Activated CD4-positive, alpha-beta T cell treated with anti-CD3 and anti-CD28 coated beads for 24 hours (primary cell): ENCODE data around the gene AP3S2.
"Not testable (repeated sequence)": the region's sequence is repeated elsewhere in the genome, so short reads cannot be mapped to it uniquely, and the experiment has no call there.

Experiments
- DNase-seq, 2 donors: peaks; one replicate each; pipeline ENCODE4 v3.0.0-alpha.2; 2020; ENCODE audit warnings: low read depth in 2 of 2

The AP3S2 gene

DNA sequence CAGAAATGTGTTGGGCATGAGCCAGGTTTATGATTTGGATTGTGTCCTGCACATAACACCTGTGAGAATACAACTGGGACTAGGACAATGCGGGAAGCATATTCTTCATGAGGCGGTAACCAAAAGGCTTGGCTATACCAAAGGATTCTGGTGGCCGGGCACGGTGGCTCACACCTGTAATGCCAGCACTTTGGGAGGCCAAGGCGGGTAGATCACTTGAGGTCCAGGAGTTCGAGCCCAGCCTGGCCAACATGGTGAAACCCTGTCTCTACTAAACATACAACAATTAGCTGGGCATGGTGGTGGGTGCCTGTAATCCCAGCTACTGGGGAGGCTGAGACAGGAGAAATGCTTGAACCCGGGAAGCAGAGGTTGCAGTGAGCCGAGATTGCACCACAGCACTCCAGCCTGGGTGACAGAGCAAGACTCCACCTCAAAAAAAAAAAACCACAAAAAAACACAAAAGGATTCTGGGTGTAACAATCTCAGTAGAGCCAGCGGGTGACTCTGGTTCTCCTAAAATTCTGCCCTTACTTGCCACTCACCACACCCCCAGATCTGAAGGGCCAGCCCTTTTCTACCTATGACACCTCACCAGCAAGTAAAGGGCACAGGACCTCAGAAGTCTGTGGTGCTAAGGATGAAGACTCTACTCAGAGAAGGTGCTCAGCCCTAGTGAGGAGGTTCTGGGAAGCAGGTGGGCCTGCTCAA is 59.2 kb downstream of the AP3S2 start:
- DNase-seq = not testable (repeated sequence)

DNA sequence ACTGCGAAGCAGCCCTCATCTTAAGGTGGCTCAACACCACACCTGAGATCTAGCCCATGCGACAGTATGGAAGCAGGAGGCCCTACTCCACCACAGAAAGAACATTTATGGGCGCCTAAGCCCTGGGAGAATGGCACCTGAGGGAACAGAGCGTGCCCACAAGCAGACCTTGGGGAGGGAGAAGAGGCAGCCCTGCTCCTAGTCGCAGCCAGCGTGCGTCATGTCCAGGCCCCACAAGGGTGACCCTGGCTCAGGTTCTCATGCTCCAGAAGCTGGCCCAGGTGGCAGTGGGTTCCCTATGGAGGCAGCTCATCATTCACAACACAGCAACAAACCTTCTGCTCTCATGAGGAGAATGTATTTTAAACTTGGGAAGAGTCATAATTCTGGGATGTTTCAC is 59.8 kb downstream of the AP3S2 start:
- no peak for DNase-seq

DNA sequence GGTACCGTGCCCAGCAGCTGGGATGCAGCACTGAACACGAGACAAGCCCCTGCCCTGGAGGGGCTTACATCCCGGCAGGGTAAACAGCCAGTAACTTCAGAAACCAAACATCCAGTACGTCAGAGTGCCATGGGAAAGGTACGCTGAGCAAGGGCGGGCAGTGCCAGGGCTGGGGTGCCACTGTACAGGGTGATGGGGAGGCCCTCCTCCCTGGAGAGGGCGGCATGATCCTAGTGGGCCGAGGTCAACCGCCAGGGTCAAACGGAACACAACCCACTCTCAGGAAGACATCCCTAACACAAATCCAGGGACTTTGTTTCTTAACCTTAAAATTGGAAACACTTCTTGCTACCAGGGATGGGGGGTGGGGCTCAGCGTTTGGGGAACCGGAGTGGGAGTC is 63.2 kb downstream of the AP3S2 start:
- no peak for DNase-seq

DNA sequence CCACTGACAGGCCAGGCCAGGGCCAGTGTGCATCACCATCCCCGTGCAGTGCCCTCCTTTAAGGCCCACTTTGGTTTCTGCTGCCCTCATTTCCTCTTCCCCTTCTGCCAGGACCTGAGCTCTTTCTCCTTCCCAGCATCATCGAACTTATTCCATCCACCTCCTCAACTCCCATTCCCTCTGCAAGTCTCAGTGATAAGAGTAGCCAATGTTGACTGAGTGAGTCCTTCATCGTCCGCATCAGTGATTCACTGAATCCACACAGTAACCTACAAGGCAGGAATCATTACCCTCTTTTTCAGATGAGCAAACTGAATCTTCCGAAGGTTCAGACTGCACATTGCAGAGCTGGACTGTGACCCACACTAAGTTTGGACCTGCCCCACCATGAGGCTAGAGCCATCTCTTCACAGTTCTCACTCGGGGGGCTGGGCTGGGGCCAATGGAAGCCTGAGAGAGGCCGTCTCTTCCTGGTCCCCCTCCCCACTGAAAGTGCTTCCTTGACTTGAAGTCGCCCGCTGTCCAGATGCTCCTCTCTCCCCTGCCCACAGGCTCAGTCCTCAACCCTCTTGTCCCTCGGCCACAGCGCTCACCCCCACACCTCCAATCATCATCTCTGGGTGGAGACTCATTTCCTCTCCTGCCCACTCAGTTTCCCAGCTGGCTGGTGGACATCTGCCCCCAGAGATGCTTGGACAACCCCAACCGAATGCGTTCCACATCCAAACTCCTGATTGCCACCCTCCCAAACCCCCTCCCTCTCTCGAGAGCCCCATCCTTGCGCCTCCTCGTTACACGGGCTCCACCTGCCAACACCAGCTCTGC is 64.0 kb downstream of the AP3S2 start:
- no peak for DNase-seq

DNA sequence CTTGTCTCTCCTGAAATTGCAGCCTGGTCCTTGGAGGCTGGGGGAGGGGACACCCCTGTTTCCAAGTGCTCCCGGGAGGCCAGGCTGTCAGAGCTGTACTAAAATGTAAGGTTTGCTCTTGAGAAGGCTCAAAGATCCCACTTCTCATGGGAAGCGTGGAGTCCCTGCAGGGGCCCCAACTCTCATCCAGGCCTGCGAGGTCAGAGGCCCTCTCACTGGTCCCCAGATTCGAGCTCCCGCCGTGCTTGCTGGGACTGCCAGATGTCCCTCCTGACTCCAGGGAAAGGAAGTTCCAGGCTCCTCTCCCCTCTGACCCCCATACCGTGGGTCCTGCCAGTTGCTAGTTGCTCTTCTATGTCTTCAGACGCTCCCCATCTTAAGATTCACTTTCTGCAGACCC is 64.6 kb downstream of the AP3S2 start:
- no peak for DNase-seq

DNA sequence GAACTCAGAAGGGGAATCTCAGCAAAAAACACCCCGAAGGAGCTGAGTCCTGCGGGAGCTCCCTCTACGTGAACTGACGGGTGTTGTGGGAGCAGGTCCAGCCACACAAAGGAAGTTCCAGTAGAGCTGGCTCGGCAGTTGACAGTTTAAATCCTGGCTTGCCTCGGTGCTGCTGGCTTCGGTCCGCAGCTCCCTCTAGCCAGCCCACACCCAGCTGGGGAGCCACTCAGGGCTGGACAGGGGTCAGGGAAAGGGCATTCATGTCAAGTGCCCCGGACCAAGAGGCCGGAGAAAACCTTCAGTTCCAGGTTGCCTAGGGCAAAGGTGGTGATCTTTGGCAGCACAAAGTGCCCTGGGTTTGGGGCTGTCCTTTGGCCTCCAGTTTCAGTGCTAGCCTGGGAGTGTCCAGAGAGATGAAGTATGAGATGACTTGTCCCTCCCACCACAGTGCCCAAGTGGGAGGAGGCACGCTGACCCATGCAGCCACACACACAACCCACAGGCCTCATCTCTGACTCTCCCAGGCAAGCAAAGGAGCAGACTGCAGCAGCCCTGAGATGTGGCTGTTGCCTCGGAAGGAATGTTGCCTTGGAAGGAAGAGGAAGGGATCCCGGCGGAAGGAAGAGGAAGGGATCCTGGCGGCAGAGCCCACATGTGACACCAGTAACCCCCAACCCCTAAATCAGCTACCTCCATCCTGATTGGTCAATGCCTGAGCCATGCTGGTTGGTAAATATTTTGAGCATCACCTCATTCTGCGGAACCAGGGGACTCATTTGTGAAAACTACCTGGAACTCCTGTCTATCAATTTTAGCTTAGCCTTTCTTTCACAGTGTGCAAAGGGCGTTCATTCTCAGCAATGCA is 65.3 kb downstream of the AP3S2 start:
- DNase-seq = no peak

DNA sequence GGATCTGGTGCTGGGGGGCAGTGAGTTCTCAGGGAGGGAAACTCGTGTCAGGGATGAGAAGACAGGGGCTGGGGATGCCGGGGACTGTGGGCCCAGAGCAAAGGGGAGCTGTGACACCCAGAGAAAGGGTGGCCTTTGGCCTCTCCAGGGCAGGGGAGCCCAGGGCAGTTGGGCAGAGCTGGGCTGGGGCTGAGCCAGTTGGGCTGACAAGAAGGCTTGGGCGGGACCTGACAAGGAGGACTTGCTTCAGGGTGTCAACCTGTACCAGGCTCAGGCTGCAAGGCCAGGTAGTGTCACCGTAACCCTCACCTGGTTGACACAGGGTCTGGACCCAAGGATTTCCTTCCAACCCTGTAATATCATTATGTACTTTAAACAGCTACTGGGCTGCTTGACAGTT is 66.0 kb downstream of the AP3S2 start:
- no peak for DNase-seq

DNA sequence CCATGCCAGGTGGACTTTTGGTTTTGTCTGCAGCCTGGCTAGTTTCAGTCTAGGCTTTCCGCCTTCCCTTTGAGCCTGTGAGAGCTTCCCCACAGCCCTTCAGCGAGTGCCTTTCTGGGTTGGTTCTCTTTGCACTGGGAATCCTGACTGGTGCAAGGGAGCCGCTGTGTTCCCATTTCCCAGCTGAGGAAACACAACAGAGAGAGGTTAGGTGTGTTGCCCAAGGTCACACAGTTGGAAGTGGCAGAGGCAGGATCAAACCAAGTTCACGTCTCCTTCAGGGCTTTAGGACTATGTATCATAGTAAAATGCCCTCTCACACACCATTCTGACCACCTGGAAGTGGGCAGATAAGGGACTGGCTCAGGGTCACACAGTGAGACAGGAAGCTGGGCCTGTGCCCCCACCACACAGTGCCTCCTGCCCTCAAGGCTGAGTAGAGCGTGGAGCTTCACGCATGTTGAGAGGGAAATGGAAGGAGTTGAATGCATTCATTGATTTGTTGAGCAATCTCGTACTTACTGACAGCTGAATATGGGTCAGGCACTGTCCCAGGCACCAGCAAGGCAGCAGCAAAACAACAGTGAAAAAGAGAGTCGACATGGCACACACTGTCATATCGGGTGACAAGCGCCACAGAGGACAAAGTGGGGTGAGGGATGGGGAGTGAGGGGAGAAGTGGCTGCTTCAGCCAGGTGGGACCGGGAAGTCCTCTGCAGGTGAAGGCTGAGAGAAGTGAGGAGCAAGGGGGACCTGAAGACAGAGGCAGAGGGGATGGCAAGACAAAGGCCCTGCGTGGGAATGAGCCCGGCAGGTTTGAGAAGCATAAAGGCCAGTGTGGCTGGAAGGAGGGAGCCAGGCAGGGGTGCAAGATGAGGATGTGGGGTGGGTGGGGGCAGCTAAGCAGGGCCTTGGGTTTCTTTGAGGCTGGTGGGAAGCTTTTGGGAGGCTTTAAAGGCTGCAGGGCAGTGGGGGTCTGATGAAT is 66.8 kb downstream of the AP3S2 start:
- DNase-seq = no peak

DNA sequence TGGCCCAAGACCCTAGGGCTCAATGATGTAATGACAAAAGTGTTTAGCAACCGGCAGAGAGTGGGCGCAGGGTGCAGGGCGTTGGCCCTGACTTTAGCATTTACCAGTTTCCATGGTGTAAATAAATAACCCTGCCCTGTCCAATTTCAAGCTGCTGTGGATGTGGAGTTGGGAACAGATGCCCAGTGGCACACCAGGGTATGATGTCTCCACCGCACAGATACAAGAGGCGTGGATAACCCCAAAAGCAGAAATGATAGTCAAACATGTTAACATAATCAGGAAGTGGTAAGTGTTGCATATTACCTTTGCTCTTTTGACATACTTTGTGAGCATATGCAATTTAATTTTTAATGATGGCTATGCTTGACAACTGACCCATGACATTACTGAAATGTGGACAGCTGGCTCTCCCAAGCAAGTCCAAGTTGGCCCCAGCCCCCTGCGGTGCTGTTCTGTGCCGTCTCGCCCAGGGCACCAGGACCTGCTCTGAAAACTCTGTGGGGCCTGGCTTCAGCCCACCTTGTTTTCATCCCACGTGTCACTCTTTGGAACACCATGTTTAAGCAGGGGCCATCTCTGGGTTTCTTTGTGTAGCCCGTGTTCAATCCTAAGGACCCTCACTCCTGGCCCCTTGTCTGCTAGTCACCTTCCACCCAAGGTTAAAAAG is 68.4 kb downstream of the AP3S2 start:
- no peak for DNase-seq

DNA sequence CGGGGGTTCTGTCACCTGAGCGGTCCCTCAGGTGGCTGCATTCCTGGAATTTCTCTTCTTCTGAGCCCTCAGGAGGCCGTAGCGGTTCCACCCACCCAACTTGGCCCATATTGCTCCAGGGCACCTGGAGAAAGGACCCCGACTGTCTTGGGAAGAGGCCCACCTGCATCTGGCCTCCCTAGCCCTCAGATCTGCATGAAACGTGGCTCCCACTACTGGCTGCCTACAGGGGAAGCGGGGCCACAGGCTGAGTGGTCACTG is 69.3 kb downstream of the AP3S2 start:
- DNase-seq = no peak

DNA sequence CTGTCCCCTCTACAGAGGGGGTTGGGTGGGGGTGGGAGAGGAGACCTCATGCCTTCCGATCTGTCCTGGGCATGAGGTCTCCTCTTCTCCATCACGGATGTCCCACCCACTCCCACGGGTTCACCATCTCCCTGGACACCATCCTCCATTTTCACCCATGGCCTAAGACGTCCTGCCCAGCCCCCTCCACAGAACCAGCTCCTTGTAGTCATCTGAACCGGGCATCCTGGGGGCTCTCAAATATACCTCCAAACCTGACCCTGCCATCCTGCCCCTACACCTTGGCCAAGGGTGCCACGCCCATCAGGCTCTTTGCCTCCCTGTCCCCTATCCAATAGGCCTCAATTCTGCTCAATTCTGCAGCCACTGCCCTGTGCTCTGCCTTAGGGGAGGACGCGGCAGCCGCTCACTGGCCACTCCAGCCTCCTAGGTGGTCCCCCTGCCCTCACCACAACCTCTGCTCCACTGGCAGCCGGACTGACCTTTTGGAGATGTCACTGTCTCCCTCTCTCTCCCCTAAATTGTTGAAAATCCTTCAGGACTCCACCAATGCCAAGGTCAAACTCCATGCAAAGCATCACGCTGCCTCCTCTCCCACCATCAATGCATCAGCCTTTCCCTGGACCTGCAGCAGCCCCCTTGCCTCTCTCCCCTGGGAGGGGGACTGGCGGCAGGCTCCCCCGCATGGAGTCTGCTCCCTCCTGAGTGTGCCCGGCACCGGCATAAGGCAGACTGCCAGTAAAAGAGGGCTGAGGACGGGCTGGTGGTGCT is 69.8 kb downstream of the AP3S2 start:
- no peak for DNase-seq

DNA sequence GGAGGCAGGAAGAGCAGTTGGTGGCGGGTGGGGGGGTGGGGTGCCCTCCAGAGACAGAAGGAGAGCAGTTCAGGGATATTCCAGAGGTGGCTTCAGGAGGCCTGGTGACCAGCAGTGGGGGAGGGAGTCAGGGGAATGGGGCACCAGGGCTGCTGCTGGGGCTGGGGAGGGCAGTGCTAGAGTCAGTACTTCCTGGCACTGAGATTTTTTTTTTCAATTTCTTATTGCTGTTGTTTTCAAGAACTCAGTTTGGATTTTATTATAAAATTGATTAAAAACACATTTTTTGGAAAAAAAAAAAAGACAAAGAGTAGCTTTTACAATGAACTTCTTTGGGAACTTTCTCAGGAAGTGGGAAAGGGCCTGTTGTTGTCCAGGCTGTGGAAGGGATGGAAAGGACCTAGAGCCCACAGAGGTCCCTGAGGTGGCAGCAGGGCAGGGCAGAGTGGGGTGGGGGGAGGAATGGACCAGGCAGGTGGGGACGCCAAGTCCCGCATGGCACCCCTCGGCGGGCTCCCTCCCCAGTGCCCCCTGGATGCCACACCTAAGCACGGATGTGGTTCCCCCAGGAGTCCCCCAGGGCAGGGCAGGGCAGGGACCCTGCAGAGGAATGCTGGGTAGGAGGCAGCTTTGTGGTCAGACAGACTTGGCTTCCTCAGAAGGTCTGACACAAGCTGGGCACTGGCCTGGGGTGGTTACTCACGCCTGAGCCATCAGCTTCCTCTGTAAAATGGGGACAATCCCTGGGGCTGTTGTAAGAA is 70.7 kb downstream of the AP3S2 start:
- DNase-seq = no peak

DNA sequence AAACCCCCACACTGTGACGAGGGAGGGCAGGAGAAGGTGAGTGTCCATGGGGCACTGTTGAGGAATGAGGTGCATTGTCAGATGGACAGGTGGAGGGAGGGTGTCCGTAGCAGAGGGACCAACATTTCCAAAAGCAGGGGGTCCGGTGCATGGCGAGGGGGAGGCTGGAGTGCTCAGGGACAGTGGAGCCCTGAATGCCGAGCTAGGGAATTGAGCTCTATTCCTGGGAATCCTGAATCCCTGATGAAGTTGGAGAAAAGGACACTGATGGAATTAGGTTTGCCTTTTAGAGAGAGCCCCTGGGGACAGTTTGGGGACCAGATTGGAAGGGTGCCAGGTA is 71.2 kb downstream of the AP3S2 start:
- DNase-seq = no peak

DNA sequence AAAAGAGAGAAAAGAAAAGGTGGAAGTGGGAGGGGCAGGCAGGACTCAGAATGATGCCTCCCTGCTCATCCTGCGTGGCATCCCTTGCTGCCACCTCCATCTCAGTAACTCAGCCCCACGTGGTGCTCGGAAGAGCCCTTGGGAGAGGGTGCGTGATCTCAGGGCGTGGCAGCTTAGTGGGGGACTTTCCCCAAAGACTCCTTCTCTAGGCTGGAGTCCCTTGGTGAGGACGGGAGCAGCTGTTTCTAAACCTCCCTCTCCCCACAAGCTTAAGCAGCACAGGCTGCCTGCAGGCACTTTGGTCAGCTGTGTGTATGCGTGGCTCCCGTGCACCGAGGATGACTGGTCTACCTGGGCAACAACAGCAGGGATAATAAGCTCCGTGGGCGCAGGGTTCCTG is 71.8 kb downstream of the AP3S2 start:
- no peak for DNase-seq

DNA sequence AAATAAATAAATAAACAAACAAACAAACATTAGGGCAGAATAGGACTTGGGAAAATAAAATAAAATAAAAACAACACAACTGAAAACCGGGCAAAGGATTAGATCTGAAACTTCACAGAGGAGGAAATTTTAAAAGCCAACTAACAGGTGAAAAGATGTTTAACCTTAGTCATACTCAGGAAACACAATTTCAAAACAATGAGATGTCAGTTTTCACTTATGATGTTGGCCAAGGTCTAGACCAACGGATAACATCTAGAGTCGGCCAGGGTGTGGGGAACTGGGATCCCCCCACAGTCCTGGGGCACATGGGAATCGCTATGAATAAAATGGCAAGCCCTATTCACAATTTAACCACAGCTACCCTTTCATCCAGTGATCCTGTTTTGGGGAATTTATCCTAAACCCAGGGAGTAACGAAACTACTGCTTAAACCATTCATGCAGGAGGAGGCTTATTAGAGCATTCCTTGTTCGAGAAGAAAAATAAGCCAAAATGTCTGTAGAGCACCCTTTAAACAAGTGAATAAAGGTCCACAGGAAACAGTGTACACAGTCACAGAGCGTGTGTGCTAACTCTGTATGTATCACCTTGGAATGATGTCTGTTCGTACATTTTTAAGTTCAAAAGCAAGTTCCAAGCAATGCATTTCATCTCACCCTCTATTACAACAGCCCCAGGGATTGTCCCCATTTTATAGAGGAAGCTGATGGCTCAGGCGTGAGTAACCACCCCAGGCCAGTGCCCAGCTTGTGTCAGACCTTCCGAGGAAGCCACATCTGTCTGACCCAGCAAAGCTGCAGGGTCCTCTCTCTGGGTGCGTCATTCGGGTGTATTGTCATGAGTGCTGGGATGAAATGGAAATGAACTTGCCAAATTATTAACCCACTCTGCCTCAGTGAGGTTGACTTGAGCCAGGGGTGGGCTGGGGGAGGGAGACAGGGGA is 72.9 kb downstream of the AP3S2 start:
- no peak for DNase-seq

DNA sequence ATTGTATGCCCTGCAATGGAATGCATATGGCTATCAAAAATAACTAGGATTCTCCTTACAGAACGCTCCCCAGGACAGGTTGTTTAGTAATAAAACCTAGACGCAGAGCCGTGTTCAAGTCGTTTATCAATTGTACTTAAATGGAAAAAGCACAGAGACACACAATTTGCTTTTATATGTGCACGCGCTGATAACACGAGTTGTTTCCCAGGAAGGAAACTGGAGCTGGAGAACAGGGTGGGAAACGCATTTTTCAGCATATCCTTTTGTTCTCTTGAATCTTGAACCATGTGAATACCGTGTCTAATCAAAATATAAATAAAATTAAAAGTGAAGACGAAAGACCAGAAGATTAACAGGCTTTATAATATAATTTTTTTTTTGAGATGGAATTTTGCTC is 75.5 kb downstream of the AP3S2 start:
- no peak for DNase-seq

DNA sequence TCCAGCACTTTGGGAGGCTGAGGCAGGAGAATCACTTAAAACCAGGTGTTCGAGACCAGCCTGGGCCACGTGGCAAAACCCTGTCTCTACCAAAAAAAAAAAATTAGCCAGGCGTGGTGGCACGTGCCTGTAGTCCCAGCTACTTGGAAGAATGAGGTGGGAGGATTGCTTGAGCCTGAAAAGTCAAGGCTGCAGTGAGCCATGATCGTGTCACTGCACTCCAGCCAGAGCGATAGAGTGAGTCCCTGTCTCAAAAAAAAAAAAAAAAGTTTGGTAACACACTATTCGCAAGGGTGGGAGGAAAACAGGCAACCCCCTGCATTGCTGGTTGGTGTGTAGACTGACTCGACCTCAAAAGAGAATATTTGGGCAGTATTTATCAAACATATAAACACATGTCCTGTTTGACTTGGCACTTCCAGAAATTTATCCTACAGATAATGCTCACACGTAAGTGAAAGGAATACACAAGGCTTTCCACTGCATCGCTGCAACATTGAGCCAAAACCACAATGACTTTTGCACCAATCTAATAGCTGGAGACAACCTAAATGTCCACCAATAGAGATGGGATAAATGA is 76.0 kb downstream of the AP3S2 start:
- DNase-seq = no peak

DNA sequence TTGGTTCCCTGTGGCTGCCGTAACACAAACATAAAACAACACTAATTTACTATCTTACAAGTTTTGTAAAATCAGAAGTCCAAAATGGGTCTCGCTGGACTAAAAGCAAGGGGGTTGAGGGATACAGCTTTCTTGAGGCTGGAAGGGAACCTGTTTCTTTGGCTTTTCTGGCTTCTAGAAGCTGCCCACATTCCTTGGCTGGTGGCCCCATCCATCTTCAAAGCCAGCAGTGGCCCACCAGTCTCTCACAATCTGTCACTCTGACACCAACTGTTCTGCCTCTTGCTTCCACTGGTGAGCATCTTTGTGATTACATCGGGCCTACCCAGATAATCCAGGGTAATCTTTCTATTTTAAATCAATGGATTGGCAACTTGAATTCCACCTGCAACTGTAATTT is 78.0 kb downstream of the AP3S2 start:
- no peak for DNase-seq
